ENCODE results near the gene PXN. TPM values are rescaled to one million over a fixed set of nuclear protein-coding genes. Genes with fewer than 3 reads are reported as not detected.

The PXN gene
- total and polyA plus RNA-seq, 10 of the 15 experiments (the other 5 are each of a cell fraction or from before 2014, with no cell fraction given) = 1.0 to 32.0 (median 11.5) TPM

DNA sequence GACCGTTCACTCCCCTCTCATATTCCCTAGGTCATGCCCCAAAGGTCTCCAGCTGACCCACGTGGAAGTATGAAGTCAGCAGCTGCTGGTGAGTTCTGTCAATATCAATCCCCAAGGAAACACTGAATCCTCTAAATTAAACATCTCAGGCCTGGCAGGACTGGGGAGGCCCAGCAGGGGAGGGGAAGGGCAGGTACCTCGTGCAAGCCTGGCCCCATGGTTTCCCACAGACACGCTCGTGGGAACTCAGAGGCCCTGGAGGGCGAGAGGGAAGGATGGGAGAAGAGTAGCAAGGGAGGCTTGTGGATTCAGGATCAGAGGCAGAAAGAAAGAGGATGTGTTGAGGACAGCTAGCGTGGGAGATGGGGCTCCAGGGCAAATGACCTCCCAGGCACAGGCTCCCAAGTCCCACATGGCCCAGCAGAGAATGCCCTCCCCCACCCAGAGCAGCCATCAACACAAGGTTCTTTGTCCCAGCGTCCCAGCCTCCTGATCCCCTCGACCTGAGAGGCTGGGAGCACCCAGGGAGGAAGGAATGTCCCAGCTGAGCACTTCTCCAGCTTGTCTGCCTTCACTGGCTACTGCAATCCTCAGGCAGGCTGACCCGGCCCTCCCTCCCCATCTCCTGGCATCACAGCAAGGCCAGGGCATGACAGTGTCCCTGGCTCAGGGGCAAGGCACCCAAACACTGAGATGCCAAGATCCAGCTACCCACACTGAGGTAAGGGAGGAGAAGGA lies 44.5 kb downstream of the PXN start:
- 36% methylated on average over 10 of the region's 10 CpGs for WGBS (ENCODE audit: insufficient coverage, insufficient replicate concordance, low lambda C conversion rate, missing lambda C conversion rate)
- no peak overlapping the region for H3K4me2 ChIP-seq (ENCODE audit: control insufficient read depth, insufficient read depth)
- no peak overlapping the region for H3K4me3 ChIP-seq
- DNase-seq (ENCODE audit: low read depth, low spot score) (no peak), ATAC-seq (no peak), FAIRE-seq (no peak)
- H3K4me1 ChIP-seq (ENCODE audit: control insufficient read depth, insufficient read depth, low read length) = peaks cover 14% of the 10 kb centered on the region; the same call in 1 of the 2 replicates
- no peaks in the 10 kb centered on the region for H3K27me3 ChIP-seq (replicated peaks in 1 of 2; ENCODE audit: control insufficient read depth in 2 of 2, insufficient read depth in 2 of 2, low read length in 1 of 2)
- BruUV-seq (replicated peaks) = no TSS peak
- RAD21 ChIA-PET (ENCODE audit: unreplicated experiment) = interaction anchor here (1.6 kb wide), 1 partner anchor 7 kb away, joined by 6 read pairs; no protein-coding TSS in a partner anchor
- H3K9ac ChIP-seq (ENCODE audit: control insufficient read depth, insufficient read depth, low read length) = no peak overlapping the region
- intact Hi-C loops (cut with micrococcal nuclease; ENCODE audit: unreplicated experiment) (no loop called here), in situ Hi-C loops (cut with MboI) (loop anchor here (10.0 kb wide), 1 partner anchor 54 kb away; no protein-coding TSS in a partner anchor)
- SMC1A ChIA-PET (ENCODE audit: uncharacterized antibody, unreplicated experiment) = interaction anchor here (1.2 to 1.8 kb wide), 2 partner anchors 11 to 16 kb away, joined by 3 to 4 read pairs; no protein-coding TSS in a partner anchor
- no peaks in the 10 kb centered on the region for H3K79me2 ChIP-seq (ENCODE audit: control insufficient read depth, insufficient read depth, low read length)
- POLR2A ChIA-PET = no interaction called here
- H3K27ac ChIP-seq (ENCODE audit: control insufficient read depth, insufficient read depth) = no peak overlapping the region
- H3K9me3 ChIP-seq (replicated peaks; ENCODE audit: control insufficient read depth, insufficient read depth, low read length) = no peaks in the 10 kb centered on the region
- H2AFZ ChIP-seq (ENCODE audit: control insufficient read depth, low read depth, low read length) = no peak overlapping the region
- H3K36me3 ChIP-seq (ENCODE audit: control insufficient read depth in 2 of 2, insufficient read depth in 2 of 2, low read length in 1 of 2) = no peaks in the 10 kb centered on the region
- CTCF ChIA-PET = interaction anchor here (1.1 to 1.3 kb wide), 2 partner anchors 11 to 20 kb away, joined by 3 read pairs; partner anchors contain the start of gene RPLP0
- no peaks in the 10 kb centered on the region for H4K20me1 ChIP-seq (ENCODE audit: control insufficient read depth, insufficient read depth)
- TF ChIP-seq MTA2 (IDR thresholded peaks at IDR 0.05; ENCODE audit: low read depth) (no peak), ZNF622 (IDR thresholded peaks at IDR 0.05) (no peak), CREB1 (IDR thresholded peaks at IDR 0.05; ENCODE audit: low read depth) (no peak), PKNOX1 (IDR thresholded peaks at IDR 0.05) (no peak), YBX1 (IDR thresholded peaks at IDR 0.05) (no peak), ZBTB40 (IDR thresholded peaks at IDR 0.05; ENCODE audit: borderline replicate concordance) (no peak), IRF4 (IDR thresholded peaks at IDR 0.05; ENCODE audit: low read depth, low read length) (no peak), ZNF384 (IDR thresholded peaks at IDR 0.05; ENCODE audit: borderline replicate concordance, low read depth, low read length) (no peak), TCF12 (IDR thresholded peaks at IDR 0.05; ENCODE audit: low read depth, low read length) (no peak), BHLHE40 (IDR thresholded peaks at IDR 0.05; ENCODE audit: borderline replicate concordance in 1 of 2, low read depth in 2 of 2, low read length in 1 of 2) (no peak), ASH2L (IDR thresholded peaks at IDR 0.05; ENCODE audit: borderline replicate concordance, low read depth) (no peak), SREBF2 (IDR thresholded peaks at IDR 0.05; ENCODE audit: low read length) (no peak), POLR2A (IDR thresholded peaks at IDR 0.05; ENCODE audit: low read depth, low read length) (no peak; the same call in 1 of the 2 replicates)
- TF ChIP-seq, protein P1, sequence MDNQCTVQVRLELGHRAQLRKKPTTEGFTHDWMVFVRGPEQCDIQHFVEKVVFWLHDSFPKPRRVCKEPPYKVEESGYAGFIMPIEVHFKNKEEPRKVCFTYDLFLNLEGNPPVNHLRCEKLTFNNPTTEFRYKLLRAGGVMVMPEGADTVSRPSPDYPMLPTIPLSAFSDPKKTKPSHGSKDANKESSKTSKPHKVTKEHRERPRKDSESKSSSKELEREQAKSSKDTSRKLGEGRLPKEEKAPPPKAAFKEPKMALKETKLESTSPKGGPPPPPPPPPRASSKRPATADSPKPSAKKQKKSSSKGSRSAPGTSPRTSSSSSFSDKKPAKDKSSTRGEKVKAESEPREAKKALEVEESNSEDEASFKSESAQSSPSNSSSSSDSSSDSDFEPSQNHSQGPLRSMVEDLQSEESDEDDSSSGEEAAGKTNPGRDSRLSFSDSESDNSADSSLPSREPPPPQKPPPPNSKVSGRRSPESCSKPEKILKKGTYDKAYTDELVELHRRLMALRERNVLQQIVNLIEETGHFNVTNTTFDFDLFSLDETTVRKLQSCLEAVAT (IDR thresholded peaks at IDR 0.05) = no peak
- TF ChIP-seq, protein P2, sequence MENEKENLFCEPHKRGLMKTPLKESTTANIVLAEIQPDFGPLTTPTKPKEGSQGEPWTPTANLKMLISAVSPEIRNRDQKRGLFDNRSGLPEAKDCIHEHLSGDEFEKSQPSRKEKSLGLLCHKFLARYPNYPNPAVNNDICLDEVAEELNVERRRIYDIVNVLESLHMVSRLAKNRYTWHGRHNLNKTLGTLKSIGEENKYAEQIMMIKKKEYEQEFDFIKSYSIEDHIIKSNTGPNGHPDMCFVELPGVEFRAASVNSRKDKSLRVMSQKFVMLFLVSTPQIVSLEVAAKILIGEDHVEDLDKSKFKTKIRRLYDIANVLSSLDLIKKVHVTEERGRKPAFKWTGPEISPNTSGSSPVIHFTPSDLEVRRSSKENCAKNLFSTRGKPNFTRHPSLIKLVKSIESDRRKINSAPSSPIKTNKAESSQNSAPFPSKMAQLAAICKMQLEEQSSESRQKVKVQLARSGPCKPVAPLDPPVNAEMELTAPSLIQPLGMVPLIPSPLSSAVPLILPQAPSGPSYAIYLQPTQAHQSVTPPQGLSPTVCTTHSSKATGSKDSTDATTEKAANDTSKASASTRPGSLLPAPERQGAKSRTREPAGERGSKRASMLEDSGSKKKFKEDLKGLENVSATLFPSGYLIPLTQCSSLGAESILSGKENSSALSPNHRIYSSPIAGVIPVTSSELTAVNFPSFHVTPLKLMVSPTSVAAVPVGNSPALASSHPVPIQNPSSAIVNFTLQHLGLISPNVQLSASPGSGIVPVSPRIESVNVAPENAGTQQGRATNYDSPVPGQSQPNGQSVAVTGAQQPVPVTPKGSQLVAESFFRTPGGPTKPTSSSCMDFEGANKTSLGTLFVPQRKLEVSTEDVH (IDR thresholded peaks at IDR 0.05; ENCODE audit: low read depth, partially characterized antibody) = no peak
